GM12892 (cell line): ENCODE data around the gene HCCS.

Experiments
- POLR2A ChIP-seq: IDR thresholded peaks from 2 replicates; pipeline ENCODE4 v1.6.1; 2011; ENCODE audit warnings: low read depth, low read length, control low read depth
- POLR2AphosphoS5 ChIP-seq: IDR thresholded peaks from 2 replicates; pipeline ENCODE4 v1.6.1; 2011; ENCODE audit warnings: low read depth, low read length, control low read depth
- TAF1 ChIP-seq: IDR thresholded peaks from 2 replicates; pipeline ENCODE4 v1.6.1; 2011; ENCODE audit warnings: low read depth, mild to moderate bottlenecking, control low read depth, low read length, borderline replicate concordance

- TF ChIP-seq POLR2AphosphoS5 (no peak), POLR2A (no peak), TAF1 (no peak)
Measured at GRCh38 chrX:11129534-11130105, 18.5 kb downstream of the HCCS start.
